Tibial nerve (tissue), 4 donors: ENCODE results near the gene CXorf58. TPM values are rescaled to one million over a fixed set of nuclear protein-coding genes. Genes with fewer than 3 reads are reported as not detected.

ENCODE experiments used
- DNase-seq, 2 donors: peaks; one replicate each; pipeline ENCODE4 v3.0.0-alpha.2; 2019; ENCODE audit warnings: low spot score in 2 of 2
- H3K27ac ChIP-seq, 4 donors: fragments of 200-600 bp; sonication (generic) in 3 of 4; one replicate each; pipeline ENCODE4 v1.5.1; 2017 to 2019; ENCODE audit warnings: mild to moderate bottlenecking in 1 of 4
- H3K27me3 ChIP-seq, 2 donors: fragments of 200-600 bp; sonication (generic) in 1 of 2; one replicate each; pipeline versions ENCODE4 v1.5.1 to v1.6.0; 2017 to 2019
- H3K36me3 ChIP-seq, 3 donors: fragments of 200-600 bp; sonication (generic); one replicate each; pipeline ENCODE4 v1.5.1; 2018 to 2019
- H3K4me1 ChIP-seq, 4 donors: fragments of 200-600 bp; sonication (generic) in 3 of 4; one replicate each; pipeline ENCODE4 v1.5.1; 2017 to 2019
- H3K4me3 ChIP-seq, 4 donors: fragments of 200-600 bp; sonication (generic) in 3 of 4; one replicate each; pipeline ENCODE4 v1.5.1; 2017 to 2019; ENCODE audit warnings: mild to moderate bottlenecking in 1 of 4, moderate library complexity in 1 of 4
- H3K9me3 ChIP-seq, 4 donors: fragments of 200-600 bp; sonication (generic) in 3 of 4; one replicate each; pipeline ENCODE4 v1.5.1; 2017 to 2019
- EP300 ChIP-seq, 2 donors: sonication (generic); formaldehyde crosslinking; IDR thresholded peaks; one replicate each; pipeline ENCODE4 v1.6.1; 2017; ENCODE audit warnings: antibody characterized with exemption in 2 of 2, mild to moderate bottlenecking in 1 of 2
- POLR2A ChIP-seq, 2 donors: fragments of 450-650 bp; IDR thresholded peaks; one replicate each; pipeline ENCODE4 v1.6.1; 2017; ENCODE audit warnings: antibody characterized with exemption in 2 of 2, mild to moderate bottlenecking in 2 of 2, moderate library complexity in 2 of 2
- WGBS, 2 donors: methylation state at CpG; one replicate each; pipeline ENCODE4 v1.1.5; 2018; 5-methylcytosine and 5-hydroxymethylcytosine counted together
- total RNA-seq, 4 donors: library from RNA; depleted of rRNA; stranded (reverse); fragments of >200 nt; gene quantifications; one replicate each; pipeline ENCODE4 v1.1.0, GENCODE V29; 2016
- TF ChIP-seq, protein P1 (sequence below), 5 experiments: fragments of 200-600 bp in 3 of 5; fragments of 450-650 bp in 2 of 5; sonication (generic) in 3 of 5; IDR thresholded peaks; one replicate each; pipeline ENCODE4 v1.5.1; 2016 to 2019; ENCODE audit warnings: antibody characterized with exemption in 5 of 5, mild to moderate bottlenecking in 3 of 5, moderate library complexity in 2 of 5

CXorf58 gene
- total RNA-seq, 4 donors from 2014 or later: 0.22 to 1.5 TPM; not detected in 2

DNA sequence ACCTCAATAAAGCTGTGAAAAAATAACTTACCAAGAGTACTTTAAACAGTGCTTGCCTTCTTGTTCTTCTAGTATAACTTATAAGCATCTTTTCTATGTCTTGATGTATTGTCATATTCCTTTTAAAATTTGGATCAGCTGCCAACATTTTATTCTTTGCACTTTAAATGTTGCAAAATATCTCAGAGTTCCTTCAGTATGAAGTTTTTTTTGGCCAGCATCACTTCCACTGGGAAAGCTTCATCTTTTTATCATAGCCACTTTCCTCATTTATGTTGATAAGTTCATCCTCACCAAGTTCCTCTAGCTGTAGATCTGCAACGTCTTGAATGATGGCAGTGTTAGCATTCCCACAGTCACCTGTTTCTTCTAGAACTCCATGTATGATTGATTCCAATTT, 24.2 kb downstream of the CXorf58 start:
- DNase-seq: no peak
- Histone ChIP-seq H3K27me3 (no peaks in the 10 kb centered on the region), H3K4me3 (no peak overlapping the region), H3K36me3 (no peaks in the 10 kb centered on the region), H3K4me1 (no peaks in the 10 kb centered on the region), H3K9me3 (no peaks in the 10 kb centered on the region), H3K27ac (no peak overlapping the region)
- TF ChIP-seq POLR2A (IDR thresholded peaks at IDR 0.05): no peak
- TF ChIP-seq EP300 (IDR thresholded peaks at IDR 0.05): no peak
- TF ChIP-seq, protein P1, sequence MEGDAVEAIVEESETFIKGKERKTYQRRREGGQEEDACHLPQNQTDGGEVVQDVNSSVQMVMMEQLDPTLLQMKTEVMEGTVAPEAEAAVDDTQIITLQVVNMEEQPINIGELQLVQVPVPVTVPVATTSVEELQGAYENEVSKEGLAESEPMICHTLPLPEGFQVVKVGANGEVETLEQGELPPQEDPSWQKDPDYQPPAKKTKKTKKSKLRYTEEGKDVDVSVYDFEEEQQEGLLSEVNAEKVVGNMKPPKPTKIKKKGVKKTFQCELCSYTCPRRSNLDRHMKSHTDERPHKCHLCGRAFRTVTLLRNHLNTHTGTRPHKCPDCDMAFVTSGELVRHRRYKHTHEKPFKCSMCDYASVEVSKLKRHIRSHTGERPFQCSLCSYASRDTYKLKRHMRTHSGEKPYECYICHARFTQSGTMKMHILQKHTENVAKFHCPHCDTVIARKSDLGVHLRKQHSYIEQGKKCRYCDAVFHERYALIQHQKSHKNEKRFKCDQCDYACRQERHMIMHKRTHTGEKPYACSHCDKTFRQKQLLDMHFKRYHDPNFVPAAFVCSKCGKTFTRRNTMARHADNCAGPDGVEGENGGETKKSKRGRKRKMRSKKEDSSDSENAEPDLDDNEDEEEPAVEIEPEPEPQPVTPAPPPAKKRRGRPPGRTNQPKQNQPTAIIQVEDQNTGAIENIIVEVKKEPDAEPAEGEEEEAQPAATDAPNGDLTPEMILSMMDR (IDR thresholded peaks at IDR 0.05): no peak
- 19 to 24% methylated on average over 1 of the region's 1 CpG for WGBS, 2 donors

GRCh38 chrX:23935106-23935505, 27.3 kb downstream of the CXorf58 start:
- H3K36me3 ChIP-seq: no peaks in the 10 kb centered on the region

GRCh38 chrX:23936180-23936579, 28.4 kb downstream of the CXorf58 start:
- H3K27me3 ChIP-seq: no peaks in the 10 kb centered on the region
- no peaks in the 10 kb centered on the region for H3K4me1 ChIP-seq
- 28 to 40% methylated on average over 1 of the region's 1 CpG for WGBS, 2 donors
- H3K4me3 ChIP-seq: no peak overlapping the region
- no peak overlapping the region for H3K27ac ChIP-seq
- no peak for DNase-seq
- H3K36me3 ChIP-seq: no peaks in the 10 kb centered on the region
- no peak for TF ChIP-seq EP300 (IDR thresholded peaks at IDR 0.05)
- no peak for TF ChIP-seq POLR2A (IDR thresholded peaks at IDR 0.05)
- TF ChIP-seq, protein P1 (IDR thresholded peaks at IDR 0.05): no peak
- H3K9me3 ChIP-seq: no peaks in the 10 kb centered on the region

More at GRCh38 chrX:23935106-23935505, 27.3 kb downstream of the CXorf58 start:
- H3K27me3 ChIP-seq: no peaks in the 10 kb centered on the region
- TF ChIP-seq, protein P1 (IDR thresholded peaks at IDR 0.05): no peak
- TF ChIP-seq EP300 (IDR thresholded peaks at IDR 0.05) (no peak), POLR2A (IDR thresholded peaks at IDR 0.05) (no peak)
- WGBS, 2 donors: 83 to 90% methylated on average over 11 of the region's 11 CpGs
- no peak for DNase-seq
- no peaks in the 10 kb centered on the region for H3K4me1 ChIP-seq
- no peaks in the 10 kb centered on the region for H3K9me3 ChIP-seq
- no peak overlapping the region for H3K27ac ChIP-seq
- H3K4me3 ChIP-seq: no peak overlapping the region

GRCh38 chrX:23937100-23937499, 29.3 kb downstream of the CXorf58 start:
- 73 to 80% methylated on average over 4 of the region's 4 CpGs for WGBS, 2 donors
- no peaks in the 10 kb centered on the region for H3K36me3 ChIP-seq
- TF ChIP-seq POLR2A (IDR thresholded peaks at IDR 0.05): no peak
- TF ChIP-seq, protein P1 (IDR thresholded peaks at IDR 0.05): no peak
- no peak for TF ChIP-seq EP300 (IDR thresholded peaks at IDR 0.05)
- no peaks in the 10 kb centered on the region for H3K9me3 ChIP-seq
- no peak for DNase-seq
- H3K4me3 ChIP-seq: no peak overlapping the region
- no peaks in the 10 kb centered on the region for H3K27me3 ChIP-seq
- H3K4me1 ChIP-seq: no peaks in the 10 kb centered on the region
- no peak overlapping the region for H3K27ac ChIP-seq

DNA sequence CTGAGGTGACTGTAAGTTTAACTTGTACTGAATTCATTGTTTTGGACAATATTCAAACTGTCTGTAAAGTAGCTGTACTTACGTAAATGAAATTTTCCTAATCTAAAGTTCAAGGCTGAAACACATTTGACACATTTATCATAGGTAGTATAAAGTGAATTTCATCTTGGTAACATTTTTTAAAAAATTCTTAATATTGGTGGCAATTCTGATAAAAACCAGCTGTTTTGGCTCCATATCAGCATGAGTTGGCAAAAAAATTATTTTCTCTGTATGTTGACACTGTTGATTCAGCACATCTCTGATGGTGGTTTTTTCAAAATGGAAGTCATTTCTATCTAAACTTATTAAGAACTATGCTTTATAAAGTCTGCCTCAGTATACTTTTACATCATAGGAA, 30.9 kb downstream of the CXorf58 start:
- TF ChIP-seq POLR2A (IDR thresholded peaks at IDR 0.05): no peak
- TF ChIP-seq EP300 (IDR thresholded peaks at IDR 0.05): no peak
- TF ChIP-seq, protein P1 (IDR thresholded peaks at IDR 0.05): no peak
- no peak for DNase-seq
- H3K4me3 ChIP-seq: no peak overlapping the region
- H3K27ac ChIP-seq: no peak overlapping the region
- no peaks in the 10 kb centered on the region for H3K36me3 ChIP-seq
- no peaks in the 10 kb centered on the region for H3K4me1 ChIP-seq
- WGBS, 2 donors: 74 to 88% methylated on average over 1 of the region's 1 CpG
- H3K9me3 ChIP-seq: no peaks in the 10 kb centered on the region
- peaks cover 0 to 5% of the 10 kb centered on the region in 2 donors for H3K27me3 ChIP-seq
